H1 (cell line): ENCODE data around the gene RAG2. TPM values are rescaled to one million over a fixed set of nuclear protein-coding genes. Genes with fewer than 3 reads are reported as not detected.

ENCODE experiments used
- CTCF ChIA-PET: fragments of 300-600 bp; sonication (Branson Sonifier 250); formaldehyde crosslinking; loops from one replicate; lab custom pipeline; 2021; ENCODE audit not compliant: partially characterized antibody; lab: Charles Lee
- POLR2A ChIA-PET: fragments of 300-600 bp; sonication (Branson Sonifier 250); formaldehyde crosslinking; loops from one replicate; lab custom pipeline; 2021; ENCODE audit warnings: inconsistent platforms; ENCODE audit not compliant: partially characterized antibody; lab: Charles Lee
- DNase-seq, 2 experiments: peaks; one replicate each; pipeline versions ENCODE4 v3.0.0 to v3.0.0-alpha.2; 2010 to 2022; ENCODE audit warnings: low spot score in 2 of 2, low read depth in 1 of 2, mixed read lengths in 1 of 2
- FAIRE-seq: peaks from 2 replicates; lab custom pipeline; 2011; peaks lifted over from hg19 to GRCh38; lab: Jason Lieb, UNC
- H2AFZ ChIP-seq: 2 replicates; pipeline ENCODE4 v1.8.1; 2012; ENCODE audit warnings: low read length, inconsistent platforms
- H2AK5ac ChIP-seq: 2 replicates; pipeline ENCODE4 v1.6.1; 2013; ENCODE audit warnings: low read depth, low read length
- H2BK120ac ChIP-seq: replicated peaks from 2 replicates; pipeline ENCODE3; 2013; ENCODE audit warnings: low read depth, low read length, inconsistent platforms
- H2BK12ac ChIP-seq: 2 replicates; pipeline ENCODE4 v1.6.1; 2013; ENCODE audit warnings: low read depth, low read length
- H2BK15ac ChIP-seq: 2 replicates; pipeline ENCODE4 v1.6.1; 2013; ENCODE audit warnings: low read length
- H2BK20ac ChIP-seq: 2 replicates; pipeline ENCODE4 v1.6.1; 2013; ENCODE audit warnings: low read length
- H2BK5ac ChIP-seq: 2 replicates; pipeline ENCODE4 v1.6.1; 2013; ENCODE audit warnings: low read depth, low read length
- H3K14ac ChIP-seq: 2 replicates; pipeline ENCODE4 v1.6.1; 2013; ENCODE audit warnings: inconsistent platforms; ENCODE audit not compliant: insufficient read length
- H3K18ac ChIP-seq: 2 replicates; pipeline ENCODE4 v1.6.1; 2013; ENCODE audit warnings: low read length; ENCODE audit errors: extremely low read depth
- H3K23ac ChIP-seq: 2 replicates; pipeline ENCODE4 v1.6.1; 2013; ENCODE audit warnings: inconsistent platforms; ENCODE audit not compliant: insufficient read length
- H3K23me2 ChIP-seq: 2 replicates; pipeline ENCODE4 v1.6.1; 2013; ENCODE audit warnings: low read depth, low read length
- H3K27ac ChIP-seq: 2 replicates; pipeline ENCODE4 v1.6.1; 2011; ENCODE audit warnings: low read depth, low read length, inconsistent platforms
- H3K27me3 ChIP-seq, 4 experiments: replicated peaks in 1 of 4; 1 replicate in 1 of 4; 2 replicates in 3 of 4; pipeline versions ENCODE4 v1.6.1 to v1.8.1; 2011 to 2013; ENCODE audit warnings: low read length in 3 of 4, mild to moderate bottlenecking in 3 of 4, inconsistent platforms in 2 of 4, mixed read lengths in 2 of 4, moderate library complexity in 1 of 4; ENCODE audit not compliant: control insufficient read depth in 3 of 4, insufficient read depth in 3 of 4; ENCODE audit errors: extremely low read depth in 1 of 4
- H3K36me3 ChIP-seq, 4 experiments: 2 replicates each; pipeline versions ENCODE4 v1.6.1 to v1.8.1; 2011 to 2013; ENCODE audit warnings: mild to moderate bottlenecking in 4 of 4, low read length in 3 of 4, moderate library complexity in 2 of 4, control low read depth in 1 of 4, inconsistent platforms in 1 of 4; ENCODE audit not compliant: insufficient read depth in 4 of 4, control insufficient read depth in 2 of 4
- H3K4ac ChIP-seq: replicated peaks from 2 replicates; pipeline ENCODE3; 2013; ENCODE audit warnings: low read length, low read depth, mixed read lengths, inconsistent platforms; ENCODE audit not compliant: insufficient read length
- H3K4me1 ChIP-seq, 4 experiments: replicated peaks in 1 of 4; 1 replicate in 1 of 4; 2 replicates in 3 of 4; pipeline versions ENCODE4 v1.6.1 to v1.8.1; 2011 to 2013; ENCODE audit warnings: low read length in 3 of 4, inconsistent platforms in 2 of 4, mixed read lengths in 1 of 4; ENCODE audit not compliant: insufficient read depth in 4 of 4, control insufficient read depth in 3 of 4
- H3K4me2 ChIP-seq, 2 experiments: 2 replicates each; pipeline versions ENCODE4 v1.6.1 to v1.8.1; 2011 to 2013; ENCODE audit warnings: low read depth in 2 of 2, low read length in 2 of 2, control low read depth in 1 of 2, inconsistent platforms in 1 of 2, mild to moderate bottlenecking in 1 of 2; ENCODE audit not compliant: insufficient read depth in 1 of 2
- H3K4me3 ChIP-seq, 4 experiments: fragments of 200-600, 300-600 bp in 1 of 4; sonication (generic), shearing (Covaris generic), sonication (Bioruptor Twin) in 1 of 4; 2 replicates each; pipeline versions ENCODE4 v1.5.1 to v1.8.1; 2011 to 2016; ENCODE audit warnings: low read length in 4 of 4, low read depth in 3 of 4, control low read depth in 2 of 4, inconsistent platforms in 2 of 4, mild to moderate bottlenecking in 2 of 4, mixed read lengths in 1 of 4, moderate library complexity in 1 of 4; ENCODE audit not compliant: insufficient read depth in 2 of 4; ENCODE audit errors: extremely low read depth in 1 of 4
- H3K56ac ChIP-seq: replicated peaks from 2 replicates; pipeline ENCODE3; 2013; ENCODE audit warnings: low read depth, mild to moderate bottlenecking, mixed read lengths, low read length, inconsistent platforms; ENCODE audit not compliant: insufficient read length
- H3K79me1 ChIP-seq: 2 replicates; pipeline ENCODE4 v1.6.1; 2013; ENCODE audit warnings: low read depth, low read length, control low read depth
- H3K79me2 ChIP-seq, 2 experiments: 2 replicates each; pipeline versions ENCODE4 v1.6.1 to v1.8.1; 2012 to 2013; ENCODE audit warnings: low read length in 2 of 2, mild to moderate bottlenecking in 2 of 2, inconsistent platforms in 1 of 2; ENCODE audit not compliant: insufficient read depth in 2 of 2, control insufficient read depth in 1 of 2
- H3K9ac ChIP-seq, 4 experiments: replicated peaks in 1 of 4; 1 replicate in 1 of 4; 2 replicates in 3 of 4; pipeline versions ENCODE4 v1.6.1 to v1.8.1; 2011 to 2013; ENCODE audit warnings: low read depth in 3 of 4, low read length in 3 of 4, control low read depth in 2 of 4, mild to moderate bottlenecking in 2 of 4, moderate library complexity in 2 of 4, inconsistent platforms in 1 of 4; ENCODE audit errors: extremely low read depth in 1 of 4
- H3K9me3 ChIP-seq, 2 experiments: 2 replicates each; pipeline versions ENCODE4 v1.6.1 to v1.8.1; 2012 to 2013; ENCODE audit warnings: mild to moderate bottlenecking in 2 of 2, moderate library complexity in 2 of 2, control low read depth in 1 of 2, inconsistent platforms in 1 of 2, low read depth in 1 of 2, low read length in 1 of 2, mixed read lengths in 1 of 2; ENCODE audit not compliant: insufficient read depth in 2 of 2
- H4K20me1 ChIP-seq, 2 experiments: replicated peaks in 1 of 2; 2 replicates each; pipeline versions ENCODE3 to v1.8.1; 2011 to 2013; ENCODE audit warnings: inconsistent platforms in 2 of 2, low read length in 2 of 2, mild to moderate bottlenecking in 1 of 2; ENCODE audit not compliant: insufficient read depth in 2 of 2, control insufficient read depth in 1 of 2
- H4K5ac ChIP-seq: 2 replicates; pipeline ENCODE4 v1.6.1; 2013; ENCODE audit warnings: low read length, low read depth, mixed read lengths, inconsistent platforms; ENCODE audit not compliant: insufficient read length
- H4K8ac ChIP-seq: 2 replicates; pipeline ENCODE4 v1.8.0; 2013; ENCODE audit warnings: mild to moderate bottlenecking, moderate library complexity, low read length, inconsistent platforms; ENCODE audit not compliant: insufficient read depth; ENCODE audit errors: extremely low read depth
- H4K91ac ChIP-seq: replicated peaks from 2 replicates; pipeline ENCODE3; 2013; ENCODE audit warnings: low read length, mixed read lengths, inconsistent platforms; ENCODE audit not compliant: insufficient read length
- CBX8 ChIP-seq: fragments of 300-800, 300-1000 bp; sonication (generic); IDR thresholded peaks from 2 replicates; pipeline ENCODE4 v1.7.1; 2016; ENCODE audit warnings: low read depth, low read length, borderline replicate concordance
- SP2 ChIP-seq: IDR thresholded peaks from 2 replicates; pipeline ENCODE4 v1.6.1; 2012; ENCODE audit warnings: mild to moderate bottlenecking, low read length, inconsistent platforms
- WGBS, 2 experiments: shearing (Covaris generic) in 1 of 2; methylation state at CpG; one replicate each; pipeline versions ENCODE4 v1.1.6 to v1.1.7; 2013 to 2015; ENCODE audit warnings: low lambda C conversion rate in 2 of 2, mixed read lengths in 2 of 2, inconsistent platforms in 1 of 2, low coverage in 1 of 2, missing lambda C conversion rate in 1 of 2; ENCODE audit not compliant: insufficient replicate concordance in 2 of 2, insufficient coverage in 1 of 2, insufficient read length in 1 of 2; ENCODE audit errors: extremely low coverage in 1 of 2, missing lambda C conversion rate in 1 of 2; 5-methylcytosine and 5-hydroxymethylcytosine counted together
- polyA plus RNA-seq, 7 experiments: library from polyadenylated mRNA; depleted of rRNA in 3 of 7; stranded (reverse) in 5 of 7; unstranded in 2 of 7; fragments of >200 nt in 5 of 7; fragments of 200-250 nt in 2 of 7; gene quantifications; 1 replicate in 5 of 7; 2 replicates in 1 of 7; 4 replicates in 1 of 7; pipeline versions ENCODE4 v1.2.1 to v1.2.3, GENCODE V29; 2011 to 2013; ENCODE audit warnings: missing spikeins in 2 of 7, mixed read lengths in 2 of 7
- total RNA-seq: library from RNA; stranded (reverse); fragmentation: NEBNext Ultra II Directional; extraction: Animal tissue kit (Norgen Biotek cat#: 25700); gene quantifications from 2 replicates; pipeline ENCODE4 v1.2.1, GENCODE V29; 2021

RAG2 gene
- total and polyA plus RNA-seq, 2 of the 8 experiments (the other 6 are each of a cell fraction or from before 2014, with no cell fraction given) = not detected

DNA sequence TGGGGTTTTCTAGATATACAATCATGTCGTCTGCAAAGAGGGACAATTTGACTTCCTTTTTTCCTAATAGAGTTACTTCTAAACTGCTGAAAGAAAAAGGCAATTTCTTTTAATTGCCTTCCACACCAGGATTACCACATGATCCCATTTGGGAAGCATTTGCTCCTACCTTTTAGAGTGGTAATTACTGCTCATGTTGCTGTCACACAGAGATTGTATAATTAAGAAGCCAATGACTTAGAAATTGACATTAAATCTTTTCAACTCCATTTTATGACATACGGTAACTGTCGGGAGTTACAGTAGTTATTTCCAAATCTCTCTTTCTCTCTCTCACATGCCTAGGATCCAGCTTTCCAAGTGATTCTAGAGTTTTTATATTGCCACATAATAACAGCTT lies 17.8 kb upstream of the RAG2 start:
- Histone ChIP-seq H4K8ac (no peak overlapping the region), H3K9me3 (no peaks in the 10 kb centered on the region), H3K4me3 (no peak overlapping the region), H3K4me2 (no peak overlapping the region), H3K23me2 (no peaks in the 10 kb centered on the region), H3K79me2 (no peaks in the 10 kb centered on the region), H4K20me1 (no peaks in the 10 kb centered on the region), H2BK20ac (no peak overlapping the region), H3K27ac (no peak overlapping the region), H3K27me3 (no peaks in the 10 kb centered on the region), H3K9ac (no peak overlapping the region), H4K91ac (no peak overlapping the region), H2BK15ac (no peak overlapping the region), H2AK5ac (no peak overlapping the region), H2AFZ (no peak overlapping the region), H3K14ac (no peak overlapping the region), H3K23ac (no peak overlapping the region), H3K79me1 (no peaks in the 10 kb centered on the region), H2BK12ac (no peak overlapping the region), H2BK120ac (no peak overlapping the region), H3K4me1 (no peaks in the 10 kb centered on the region), H2BK5ac (no peak overlapping the region), H3K36me3 (no peaks in the 10 kb centered on the region), H3K56ac (no peak overlapping the region), H3K18ac (no peak overlapping the region), H4K5ac (no peak overlapping the region), H3K4ac (no peak overlapping the region)
- 92% methylated on average over 3 of the region's 3 CpGs; no CpG with 5 or more reads in 1 of the 2 experiments for WGBS, 2 experiments
- ChIA-PET CTCF (no interaction called here), POLR2A (no interaction called here)
- FAIRE-seq (no peak), DNase-seq (no peak)
- TF ChIP-seq CBX8 = no peak
- no peak for TF ChIP-seq SP2
